Peyer's patch (tissue), 4 donors: Measurements from ENCODE around the gene LRRFIP1.

ENCODE experiments used
- POLR2A ChIP-seq, 2 donors: fragments of 450-650 bp; IDR thresholded peaks; one replicate each; pipeline ENCODE4 v1.5.1; 2017; ENCODE audit warnings: antibody characterized with exemption in 2 of 2, mild to moderate bottlenecking in 2 of 2, moderate library complexity in 2 of 2
- TF ChIP-seq, protein P1 (sequence below), 6 experiments: fragments of 450-650 bp in 4 of 6; fragments of 200-600 bp in 2 of 6; sonication (generic) in 1 of 6; IDR thresholded peaks; one replicate each; pipeline ENCODE4 v1.5.1; 2017 to 2019; ENCODE audit warnings: antibody characterized with exemption in 6 of 6, mild to moderate bottlenecking in 3 of 6, moderate library complexity in 1 of 6

DNA sequence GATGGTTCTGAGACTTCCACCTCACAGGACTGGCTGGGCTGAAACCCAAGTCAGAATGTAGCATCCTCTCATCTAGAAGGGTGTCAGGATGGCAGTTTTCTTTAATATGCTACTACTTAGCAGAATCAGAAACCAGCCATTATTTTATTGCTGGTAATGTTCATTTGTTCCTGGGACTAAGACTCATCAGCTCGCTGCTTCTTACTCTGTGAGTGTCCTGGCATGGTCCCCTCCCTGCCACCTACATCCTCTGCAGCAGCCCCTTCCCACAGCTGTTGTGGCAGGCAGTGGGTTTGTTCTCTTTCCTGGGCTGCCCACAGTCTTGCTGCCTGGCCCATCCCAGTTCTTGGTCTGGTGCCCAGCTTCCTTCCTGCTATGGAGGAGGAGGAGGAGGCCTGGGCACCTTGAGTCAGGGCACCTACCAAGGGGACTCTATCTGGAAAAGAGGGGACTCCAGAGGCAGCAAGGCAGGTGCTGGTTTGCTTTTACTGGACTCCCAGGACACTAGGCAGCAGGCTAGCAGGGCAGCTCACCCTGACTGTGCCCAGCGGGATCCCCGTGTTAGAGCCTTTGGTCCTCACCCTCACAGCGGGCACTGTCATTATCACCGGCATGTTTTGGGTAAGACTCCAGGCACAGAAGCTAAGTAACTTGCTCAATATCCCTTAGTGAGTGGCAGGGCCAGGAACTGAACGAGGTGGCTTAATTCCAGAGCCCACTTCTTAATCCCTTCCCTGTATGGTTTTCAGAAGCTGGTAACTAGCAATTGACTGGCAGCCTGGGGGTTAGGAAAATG, 62.1 kb downstream of the LRRFIP1 start:
- TF ChIP-seq, protein P1, sequence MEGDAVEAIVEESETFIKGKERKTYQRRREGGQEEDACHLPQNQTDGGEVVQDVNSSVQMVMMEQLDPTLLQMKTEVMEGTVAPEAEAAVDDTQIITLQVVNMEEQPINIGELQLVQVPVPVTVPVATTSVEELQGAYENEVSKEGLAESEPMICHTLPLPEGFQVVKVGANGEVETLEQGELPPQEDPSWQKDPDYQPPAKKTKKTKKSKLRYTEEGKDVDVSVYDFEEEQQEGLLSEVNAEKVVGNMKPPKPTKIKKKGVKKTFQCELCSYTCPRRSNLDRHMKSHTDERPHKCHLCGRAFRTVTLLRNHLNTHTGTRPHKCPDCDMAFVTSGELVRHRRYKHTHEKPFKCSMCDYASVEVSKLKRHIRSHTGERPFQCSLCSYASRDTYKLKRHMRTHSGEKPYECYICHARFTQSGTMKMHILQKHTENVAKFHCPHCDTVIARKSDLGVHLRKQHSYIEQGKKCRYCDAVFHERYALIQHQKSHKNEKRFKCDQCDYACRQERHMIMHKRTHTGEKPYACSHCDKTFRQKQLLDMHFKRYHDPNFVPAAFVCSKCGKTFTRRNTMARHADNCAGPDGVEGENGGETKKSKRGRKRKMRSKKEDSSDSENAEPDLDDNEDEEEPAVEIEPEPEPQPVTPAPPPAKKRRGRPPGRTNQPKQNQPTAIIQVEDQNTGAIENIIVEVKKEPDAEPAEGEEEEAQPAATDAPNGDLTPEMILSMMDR (IDR thresholded peaks at IDR 0.05), result no peak
- TF ChIP-seq POLR2A (IDR thresholded peaks at IDR 0.05), result no peak
